Thymus (tissue), 11 donors: ENCODE measurements around the gene CTRB2. TPM values are rescaled to one million over a fixed set of nuclear protein-coding genes. Genes with fewer than 3 reads are reported as not detected.

Experiments
- DNase-seq, 9 donors: peaks; one replicate each; pipeline ENCODE4 v3.0.0-alpha.2; 2013; ENCODE audit warnings: low spot score in 9 of 9, low read depth in 6 of 9, missing footprints in 1 of 9
- H3K27ac ChIP-seq, 2 donors: one replicate each; pipeline ENCODE4 v1.5.1; 2013; ENCODE audit warnings: control low read depth in 1 of 2, low read depth in 1 of 2, low read length in 1 of 2, mild to moderate bottlenecking in 1 of 2, moderate library complexity in 1 of 2
- H3K27me3 ChIP-seq, 2 donors: one replicate each; pipeline ENCODE4 v1.5.1; 2013; ENCODE audit warnings: low read length in 1 of 2; ENCODE audit not compliant: control insufficient read depth in 2 of 2, insufficient read depth in 1 of 2
- H3K36me3 ChIP-seq, 2 donors: one replicate each; pipeline ENCODE4 v1.5.1; 2013; ENCODE audit warnings: low read length in 1 of 2, mild to moderate bottlenecking in 1 of 2, moderate library complexity in 1 of 2; ENCODE audit not compliant: control insufficient read depth in 2 of 2, insufficient read depth in 2 of 2
- H3K4me1 ChIP-seq, 2 donors: one replicate each; pipeline ENCODE4 v1.5.1; 2013; ENCODE audit warnings: low read length in 2 of 2; ENCODE audit not compliant: control insufficient read depth in 2 of 2, insufficient read depth in 2 of 2
- H3K4me3 ChIP-seq, 2 donors: one replicate each; pipeline ENCODE4 v1.5.1; 2013; ENCODE audit warnings: low read length in 2 of 2, control low read depth in 1 of 2, mild to moderate bottlenecking in 1 of 2
- H3K9me3 ChIP-seq, 2 donors: one replicate each; pipeline ENCODE4 v1.5.1; 2013; ENCODE audit warnings: low read length in 1 of 2, mild to moderate bottlenecking in 1 of 2; ENCODE audit not compliant: control insufficient read depth in 2 of 2, insufficient read depth in 1 of 2
- WGBS: extraction: QIAGEN DNeasy Blood & Tissue Kit; methylation state at CpG from one replicate; pipeline ENCODE4 v1.1.7; 2013; 5-methylcytosine and 5-hydroxymethylcytosine counted together
- polyA plus RNA-seq: library from polyadenylated mRNA; stranded (reverse); fragments of 200-250 nt; gene quantifications from one replicate; pipeline ENCODE4 v1.2.3, GENCODE V29; 2013
- total RNA-seq: library from RNA; stranded (reverse); fragments of 120-200 nt; gene quantifications from one replicate; pipeline ENCODE4 v1.2.4, GENCODE V29; 2013
- donor health status: healthy.

CTRB2 gene
- total and polyA plus RNA-seq, 2 donors = 0.59 TPM; not detected in 1

GRCh38 chr16:75237398-75238131, 30.6 kb upstream of the CTRB2 start:
- Histone ChIP-seq H3K9me3 (no peaks in the 10 kb centered on the region), H3K27ac (no peak overlapping the region), H3K4me1 (peaks cover 0 to 6% of the 10 kb centered on the region in 2 donors), H3K4me3 (no peak overlapping the region), H3K27me3 (peaks cover 0 to 4% of the 10 kb centered on the region in 2 donors), H3K36me3 (no peaks in the 10 kb centered on the region)
- WGBS = 94% methylated on average over 18 of the region's 18 CpGs
- DNase-seq = no peak

GRCh38 chr16:75236736-75237397, 29.9 kb upstream of the CTRB2 start:
- Histone ChIP-seq H3K36me3 (no peaks in the 10 kb centered on the region), H3K4me1 (peaks cover 0 to 6% of the 10 kb centered on the region in 2 donors), H3K27ac (no peak overlapping the region), H3K4me3 (no peak overlapping the region), H3K27me3 (peaks cover 0 to 4% of the 10 kb centered on the region in 2 donors), H3K9me3 (no peaks in the 10 kb centered on the region)
- no peak for DNase-seq
- 96% methylated on average over 28 of the region's 28 CpGs for WGBS

- Histone ChIP-seq H3K9me3 (no peaks in the 10 kb centered on the region), H3K36me3 (no peaks in the 10 kb centered on the region), H3K27me3 (peaks cover 0 to 4% of the 10 kb centered on the region in 2 donors), H3K4me1 (peaks cover 0 to 6% of the 10 kb centered on the region in 2 donors), H3K27ac (no peak overlapping the region), H3K4me3 (no peak overlapping the region)
- WGBS = 91% methylated on average over 7 of the region's 7 CpGs
- DNase-seq = no peak
Observed at GRCh38 chr16:75236232-75236631, 29.3 kb upstream of the CTRB2 start.

- H3K4me1 ChIP-seq = peaks cover 0 to 6% of the 10 kb centered on the region in 2 donors
Observed at GRCh38 chr16:75235721-75236193, 28.8 kb upstream of the CTRB2 start.

GRCh38 chr16:75234856-75235696, 28.1 kb upstream of the CTRB2 start:
- Histone ChIP-seq H3K9me3 (no peaks in the 10 kb centered on the region), H3K36me3 (no peaks in the 10 kb centered on the region), H3K27me3 (peaks cover 0 to 4% of the 10 kb centered on the region in 2 donors), H3K4me1 (peaks cover 0 to 6% of the 10 kb centered on the region in 2 donors), H3K4me3 (no peak overlapping the region), H3K27ac (no peak overlapping the region)
- WGBS = 93% methylated on average over 48 of the region's 48 CpGs
- no peak for DNase-seq

More at GRCh38 chr16:75235721-75236193, 28.8 kb upstream of the CTRB2 start:
- Histone ChIP-seq H3K9me3 (no peaks in the 10 kb centered on the region), H3K4me3 (no peak overlapping the region), H3K27ac (no peak overlapping the region), H3K27me3 (peaks cover 0 to 4% of the 10 kb centered on the region in 2 donors), H3K36me3 (no peaks in the 10 kb centered on the region)
- WGBS = 98% methylated on average over 34 of the region's 34 CpGs
- no peak for DNase-seq

- Histone ChIP-seq H3K27ac (no peak overlapping the region), H3K4me1 (peaks cover 0 to 6% of the 10 kb centered on the region in 2 donors), H3K36me3 (no peaks in the 10 kb centered on the region), H3K27me3 (peaks cover 0 to 4% of the 10 kb centered on the region in 2 donors), H3K9me3 (no peaks in the 10 kb centered on the region), H3K4me3 (no peak overlapping the region)
- DNase-seq = no peak
- WGBS = 79% methylated on average over 7 of the region's 7 CpGs
Observed at GRCh38 chr16:75233611-75233938, 26.6 kb upstream of the CTRB2 start.

- H3K9me3 ChIP-seq = no peaks in the 10 kb centered on the region
- DNase-seq = no peak
- no peak overlapping the region for H3K27ac ChIP-seq
- WGBS = 95% methylated on average over 11 of the region's 11 CpGs
- no peak overlapping the region for H3K4me3 ChIP-seq
- no peaks in the 10 kb centered on the region for H3K36me3 ChIP-seq
- H3K4me1 ChIP-seq = no peaks in the 10 kb centered on the region
- no peaks in the 10 kb centered on the region for H3K27me3 ChIP-seq
Observed at GRCh38 chr16:75231570-75231969, 24.6 kb upstream of the CTRB2 start.

GRCh38 chr16:75230471-75231110, 23.6 kb upstream of the CTRB2 start:
- Histone ChIP-seq H3K9me3 (no peaks in the 10 kb centered on the region), H3K4me1 (no peaks in the 10 kb centered on the region), H3K27me3 (no peaks in the 10 kb centered on the region), H3K27ac (no peak overlapping the region), H3K4me3 (no peak overlapping the region), H3K36me3 (no peaks in the 10 kb centered on the region)
- no peak for DNase-seq
- 94% methylated on average over 9 of the region's 9 CpGs for whole genome bisulfite sequencing
